GM23338 (cell line): ENCODE data around the gene SHFL. TPM values are rescaled to one million over a fixed set of nuclear protein-coding genes. Genes with fewer than 3 reads are reported as not detected.

ENCODE experiments used
- ATAC-seq: fragments of 200-7000 bp; cut with Tn5 transposase; 3 replicates; pipeline ENCODE4 v1.9.1; 2020
- DNase-seq: peaks from one replicate; pipeline ENCODE4 v3.0.0-alpha.2; 2015; ENCODE audit warnings: low spot score
- H2AFZ ChIP-seq: fragments of 200-600 bp; sonication (generic); 2 replicates; pipeline ENCODE4 v1.8.0; 2016; ENCODE audit warnings: antibody characterized with exemption, mild to moderate bottlenecking, moderate library complexity
- H3F3A ChIP-seq: fragments of 200-600 bp; sonication (generic); replicated peaks from 2 replicates; pipeline ENCODE4 v1.8.0; 2017; ENCODE audit warnings: antibody characterized with exemption, mixed run types, low read depth
- H3K27ac ChIP-seq: fragments of 200-600 bp; sonication (generic); 2 replicates; pipeline ENCODE4 v1.6.1; 2016; ENCODE audit warnings: low read depth
- H3K27me3 ChIP-seq: fragments of 200-600 bp; sonication (generic); 2 replicates; pipeline ENCODE4 v1.8.0; 2016; ENCODE audit warnings: mild to moderate bottlenecking, mixed run types, moderate library complexity; ENCODE audit not compliant: insufficient read depth
- H3K36me3 ChIP-seq: fragments of 200-600 bp; sonication (generic); 2 replicates; pipeline ENCODE4 v1.8.0; 2016; ENCODE audit warnings: mild to moderate bottlenecking; ENCODE audit not compliant: insufficient read depth
- H3K4me1 ChIP-seq: fragments of 200-600 bp; sonication (generic); 2 replicates; pipeline ENCODE4 v1.8.0; 2016; ENCODE audit warnings: mild to moderate bottlenecking, moderate library complexity; ENCODE audit not compliant: insufficient read depth
- H3K4me2 ChIP-seq: fragments of 200-600 bp; sonication (generic); 2 replicates; pipeline ENCODE4 v1.7.1; 2017; ENCODE audit warnings: mixed run types
- H3K4me3 ChIP-seq: fragments of 200-600 bp; sonication (generic); 2 replicates; pipeline ENCODE4 v1.6.1; 2016; ENCODE audit warnings: mixed run types
- H3K79me2 ChIP-seq: fragments of 200-600 bp; sonication (generic); replicated peaks from 2 replicates; pipeline ENCODE4 v1.8.0; 2017; ENCODE audit warnings: mild to moderate bottlenecking; ENCODE audit not compliant: insufficient read depth
- H3K9me2 ChIP-seq: fragments of 200-600 bp; sonication (generic); 2 replicates; pipeline ENCODE4 v1.8.0; 2017; ENCODE audit not compliant: insufficient read depth
- H4K20me1 ChIP-seq: fragments of 200-600 bp; sonication (generic); replicated peaks from 2 replicates; pipeline ENCODE4 v1.8.0; 2017; ENCODE audit warnings: mild to moderate bottlenecking; ENCODE audit not compliant: insufficient read depth
- H3K27ac Mint-ChIP-seq: 2 replicates; pipeline ENCODE4 v1.8.0; 2020; ENCODE audit warnings: inconsistent platforms, mild to moderate bottlenecking, moderate library complexity, mixed read lengths
- H3K27me3 Mint-ChIP-seq: 3 replicates; pipeline ENCODE4 v1.8.0; 2022; ENCODE audit warnings: low read depth, mild to moderate bottlenecking, moderate library complexity, mixed read lengths, inconsistent platforms; ENCODE audit not compliant: insufficient read depth, poor library complexity
- H3K36me3 Mint-ChIP-seq: 3 replicates; pipeline ENCODE4 v1.8.0; 2021; ENCODE audit warnings: low read depth, mild to moderate bottlenecking, inconsistent platforms, moderate library complexity, mixed read lengths
- H3K4me1 Mint-ChIP-seq: 3 replicates; pipeline ENCODE4 v1.8.0; 2020; ENCODE audit warnings: mild to moderate bottlenecking, inconsistent platforms, mixed read lengths
- H3K4me3 Mint-ChIP-seq: 3 replicates; pipeline ENCODE4 v1.8.0; 2021; ENCODE audit warnings: moderate library complexity, mild to moderate bottlenecking, inconsistent platforms, mixed read lengths
- H3K9me3 Mint-ChIP-seq: 3 replicates; pipeline ENCODE4 v1.8.0; 2020; ENCODE audit warnings: moderate library complexity, mild to moderate bottlenecking, inconsistent platforms, mixed read lengths
- CREB1 ChIP-seq: fragments of 250-450 bp; sonication (Bioruptor Pico); IDR thresholded peaks from 2 replicates; pipeline ENCODE4 v1.5.0; 2020; ENCODE audit warnings: low read depth, mild to moderate bottlenecking, moderate library complexity
- CTCF ChIP-seq, 2 experiments: fragments of 200-600 bp in 1 of 2; sonication (generic) in 1 of 2; conservative IDR thresholded peaks; 2 replicates each; pipeline versions ENCODE4 v1.5.1 to v1.6.1; 2016 to 2017; ENCODE audit warnings: antibody characterized with exemption in 2 of 2, low read depth in 2 of 2, mild to moderate bottlenecking in 2 of 2, moderate library complexity in 1 of 2
- ETS1 ChIP-seq: IDR thresholded peaks from 2 replicates; pipeline ENCODE4 v1.6.1; 2016; ENCODE audit warnings: antibody characterized with exemption
- EZH2 ChIP-seq: fragments of 200-600 bp; sonication (generic); IDR thresholded peaks from one replicate; pipeline ENCODE4 v1.8.0; 2017; ENCODE audit warnings: antibody characterized with exemption, mild to moderate bottlenecking, low read depth; ENCODE audit not compliant: unreplicated experiment
- EZH2phosphoT487 ChIP-seq: fragments of 200-600 bp; sonication (generic); IDR thresholded peaks from one replicate; pipeline ENCODE4 v1.8.1; 2018; ENCODE audit warnings: antibody characterized with exemption; ENCODE audit not compliant: unreplicated experiment
- JUNB ChIP-seq: IDR thresholded peaks from one replicate; pipeline ENCODE4 v1.6.1; 2016; ENCODE audit warnings: antibody characterized with exemption; ENCODE audit not compliant: unreplicated experiment
- NANOG ChIP-seq: IDR thresholded peaks from 2 replicates; pipeline ENCODE4 v1.6.1; 2016; ENCODE audit warnings: antibody characterized with exemption, borderline replicate concordance
- POLR2AphosphoS5 ChIP-seq: IDR thresholded peaks from 2 replicates; pipeline ENCODE4 v1.6.1; 2016; ENCODE audit warnings: antibody characterized with exemption, low read depth
- REST ChIP-seq: IDR thresholded peaks from one replicate; pipeline ENCODE4 v1.6.1; 2018; ENCODE audit warnings: antibody characterized with exemption; ENCODE audit not compliant: unreplicated experiment
- STAT1 ChIP-seq: IDR thresholded peaks from one replicate; pipeline ENCODE4 v1.6.1; 2016; ENCODE audit warnings: antibody characterized with exemption; ENCODE audit not compliant: unreplicated experiment
- ZNF114 ChIP-seq: fragments of 250-450 bp; sonication (Bioruptor Pico); IDR thresholded peaks from 2 replicates; pipeline ENCODE4 v1.5.0; 2020; ENCODE audit warnings: mild to moderate bottlenecking, moderate library complexity
- ZNF331 ChIP-seq: fragments of 250-450 bp; sonication (Bioruptor Pico); IDR thresholded peaks from 2 replicates; pipeline ENCODE4 v1.5.0; 2020; ENCODE audit warnings: low read depth, mild to moderate bottlenecking, moderate library complexity
- ZNF462 ChIP-seq: fragments of 250-450 bp; sonication (Bioruptor Pico); IDR thresholded peaks from 2 replicates; pipeline ENCODE4 v1.5.0; 2020; ENCODE audit warnings: mild to moderate bottlenecking, moderate library complexity
- polyA plus RNA-seq: library from polyadenylated mRNA; unstranded; fragments of >200 nt; fragmentation: Nextera tagmentation; extraction: Ambion mirVana; gene quantifications from 2 replicates; pipeline ENCODE4 v1.2.1, GENCODE V29; 2016
- total RNA-seq: library from RNA; depleted of rRNA; stranded (reverse); fragments of >200 nt; shearing (Covaris generic); gene quantifications from 2 replicates; pipeline ENCODE4 v1.2.3, GENCODE V29; 2014

The SHFL gene
- total and polyA plus RNA-seq, 2 experiments from 2014 or later, result 31.7 to 32.1 TPM

- peak overlapping the region; percentile 92 for H3K4me2 ChIP-seq
- no peak for TF ChIP-seq CREB1
- no peak for TF ChIP-seq STAT1
- TF ChIP-seq EZH2, result no peak
- TF ChIP-seq EZH2phosphoT487, result no peak
- TF ChIP-seq JUNB, result no peak
- TF ChIP-seq ZNF331 (CRISPR knock-in tag), result no peak
- no peak for TF ChIP-seq REST
- TF ChIP-seq NANOG, result no peak
- no peak for TF ChIP-seq POLR2AphosphoS5
- TF ChIP-seq ETS1, result no peak
- TF ChIP-seq CTCF (conservative IDR thresholded peaks at IDR 0.05; ENCODE audit: low read depth in 2 of 2), result no peak
- no peak for TF ChIP-seq ZNF114 (CRISPR knock-in tag)
- no peak for TF ChIP-seq ZNF462 (CRISPR knock-in tag)
- H3K36me3 Mint-ChIP-seq, result peaks cover 9% of the 10 kb centered on the region
- H4K20me1 ChIP-seq, result peaks cover 8% of the 10 kb centered on the region; the same call in 1 of the 2 replicates
- no peaks in the 10 kb centered on the region; the same call in 1 of the 2 replicates for H3K4me1 ChIP-seq
- H3K4me3 ChIP-seq, result peak overlapping the region; percentile 95
- peaks cover 13% of the 10 kb centered on the region for H3K27me3 Mint-ChIP-seq
- DNase-seq (no peak), ATAC-seq (no peak)
- H3K27ac Mint-ChIP-seq, result no peak overlapping the region
- H3K36me3 ChIP-seq, result no peaks in the 10 kb centered on the region
- no peaks in the 10 kb centered on the region for H3K79me2 ChIP-seq
- H2AFZ ChIP-seq, result peak overlapping the region; percentile 86; the same call in 1 of the 2 replicates
- H3K4me3 Mint-ChIP-seq, result peak overlapping the region; percentile 81
- H3K9me3 Mint-ChIP-seq, result no peaks in the 10 kb centered on the region
- no peaks in the 10 kb centered on the region for H3K9me2 ChIP-seq
- H3F3A ChIP-seq, result no peaks in the 10 kb centered on the region
- no peaks in the 10 kb centered on the region; the same call in 2 of the 3 replicates for H3K4me1 Mint-ChIP-seq
- no peak overlapping the region for H3K27ac ChIP-seq
- no peaks in the 10 kb centered on the region for H3K27me3 ChIP-seq
Observed at GRCh38 chr19:10087296-10088061, 1.4 kb downstream of the SHFL start.
